ENCODE measurements around the gene C1QTNF12. TPM values are rescaled to one million over a fixed set of nuclear protein-coding genes. Genes with fewer than 3 reads are reported as not detected.

Gene C1QTNF12
- total RNA-seq, 2 experiments from 2014 or later: 2.6 to 4.9 TPM

- Mint-ChIP-seq H3K9me3 (no peaks in the 10 kb centered on the region), H3K27me3 (no peaks in the 10 kb centered on the region), H3K27ac (no peak overlapping the region), H3K4me3 (no peak overlapping the region), H3K36me3 (ENCODE audit: low read depth) (peaks cover 2% of the 10 kb centered on the region), H3K4me1 (ENCODE audit: low read depth) (peaks cover 20% of the 10 kb centered on the region)
- no peak for TF ChIP-seq CTCF (IDR thresholded peaks at IDR 0.05)
- intact Hi-C loops (cut with micrococcal nuclease): loop anchor here (10.0 kb wide), 1 partner anchor 58 kb away; no protein-coding TSS in a partner anchor
- CTCF ChIA-PET: no interaction called here
- no peak for ATAC-seq
- DNase-seq: peak; percentile 21
- POLR2A ChIA-PET: no interaction called here
Measured at GRCh38 chr1:1202831-1203560, 43.5 kb downstream of the C1QTNF12 start.

- peaks cover 2% of the 10 kb centered on the region for H3K36me3 Mint-ChIP-seq (ENCODE audit: low read depth)
- peak overlapping the region; percentile 78 for H3K27ac Mint-ChIP-seq
- DNase-seq (peak; percentile 88), ATAC-seq (peak; percentile 82)
- intact Hi-C loops (cut with micrococcal nuclease): loop anchor here (10.0 kb wide), 1 partner anchor 56 kb away; no protein-coding TSS in a partner anchor
- CTCF ChIA-PET: interaction anchor here (1.0 to 2.5 kb wide), 3 partner anchors 10 to 217 kb away, joined by 5 to 8 read pairs (median 6); no protein-coding TSS in a partner anchor
- POLR2A ChIA-PET: interaction anchor here (0.9 to 1.1 kb wide), 2 partner anchors 12 to 15 kb away, joined by 3 to 4 read pairs; no protein-coding TSS in a partner anchor
- peak overlapping the region; percentile 57 for H3K4me3 Mint-ChIP-seq
- no peaks in the 10 kb centered on the region for H3K9me3 Mint-ChIP-seq
- H3K27me3 Mint-ChIP-seq: no peaks in the 10 kb centered on the region
- TF ChIP-seq CTCF (IDR thresholded peaks at IDR 0.05): no peak
- H3K4me1 Mint-ChIP-seq (ENCODE audit: low read depth): peaks cover 12% of the 10 kb centered on the region
Measured at GRCh38 chr1:1200876-1201810, 45.4 kb downstream of the C1QTNF12 start.

- Mint-ChIP-seq H3K27ac (peak overlapping the region; percentile 78), H3K4me1 (ENCODE audit: low read depth) (peaks cover 12% of the 10 kb centered on the region), H3K4me3 (peak overlapping the region; percentile 57), H3K27me3 (no peaks in the 10 kb centered on the region), H3K9me3 (peaks cover under 1% of the 10 kb centered on the region), H3K36me3 (ENCODE audit: low read depth) (peaks cover 2% of the 10 kb centered on the region)
- DNase-seq (no peak), ATAC-seq (no peak)
- intact Hi-C loops (cut with micrococcal nuclease): loop anchor here (10.0 kb wide), 1 partner anchor 55 kb away; no protein-coding TSS in a partner anchor
- no peak for TF ChIP-seq CTCF (IDR thresholded peaks at IDR 0.05)
- ChIA-PET CTCF (interaction anchor here (1.0 to 2.5 kb wide), 3 partner anchors 9 to 216 kb away, joined by 5 to 8 read pairs (median 6); no protein-coding TSS in a partner anchor), POLR2A (interaction anchor here (0.9 to 1.2 kb wide), 3 partner anchors 13 to 55 kb away, joined by 3 to 4 read pairs (median 3); no protein-coding TSS in a partner anchor)
Measured at GRCh38 chr1:1199961-1200875, 46.3 kb downstream of the C1QTNF12 start.

- intact Hi-C loops (cut with micrococcal nuclease): no loop called here
- peaks cover 16% of the 10 kb centered on the region for H3K4me1 Mint-ChIP-seq (ENCODE audit: low read depth)
- no peaks in the 10 kb centered on the region for H3K27me3 Mint-ChIP-seq
- POLR2A ChIA-PET: interaction anchor here (1.0 to 1.2 kb wide), 3 partner anchors 8 to 56 kb away, joined by 3 read pairs; no protein-coding TSS in a partner anchor
- H3K9me3 Mint-ChIP-seq: peaks cover 8% of the 10 kb centered on the region
- DNase-seq (no peak), ATAC-seq (no peak)
- no peak for TF ChIP-seq CTCF (IDR thresholded peaks at IDR 0.05)
- peak overlapping the region; percentile 76 for H3K27ac Mint-ChIP-seq
- CTCF ChIA-PET: interaction anchor here (1.3 to 2.5 kb wide), 2 partner anchors 77 to 215 kb away, joined by 6 to 8 read pairs; no protein-coding TSS in a partner anchor
- H3K4me3 Mint-ChIP-seq: peak overlapping the region; percentile 12
- peaks cover 6% of the 10 kb centered on the region for H3K36me3 Mint-ChIP-seq (ENCODE audit: low read depth)
Measured at GRCh38 chr1:1199141-1199960, 47.2 kb downstream of the C1QTNF12 start.

Measured in activated CD8-positive, alpha-beta T cell treated with anti-CD3 and anti-CD28 coated beads for 36 hours (primary cell).